Activated T-cell treated with anti-CD3 and anti-CD28 coated beads, Interleukin-2, amount 50 U/mL, for 24 hours (primary cell): ENCODE data around the gene FAHD1.

Source experiments
- DNase-seq: peaks from one replicate; pipeline ENCODE4 v3.0.0-alpha.2; 2020
- H3K27ac Mint-ChIP-seq: 2 replicates; pipeline ENCODE4 v1.8.0; 2020; ENCODE audit warnings: mild to moderate bottlenecking, mixed read lengths
- H3K27me3 Mint-ChIP-seq: 2 replicates; pipeline ENCODE4 v1.8.0; 2020; ENCODE audit warnings: mixed read lengths
- H3K36me3 Mint-ChIP-seq: 2 replicates; pipeline ENCODE4 v1.8.0; 2020; ENCODE audit warnings: low read depth, mixed read lengths
- H3K4me1 Mint-ChIP-seq: 2 replicates; pipeline ENCODE4 v1.8.0; 2020; ENCODE audit warnings: low read depth, mixed read lengths
- H3K4me3 Mint-ChIP-seq: 2 replicates; pipeline ENCODE4 v1.8.0; 2020; ENCODE audit warnings: mild to moderate bottlenecking, moderate library complexity, mixed read lengths
- H3K9me3 Mint-ChIP-seq: 2 replicates; pipeline ENCODE4 v1.8.0; 2020; ENCODE audit warnings: mixed read lengths

Gene FAHD1

DNA sequence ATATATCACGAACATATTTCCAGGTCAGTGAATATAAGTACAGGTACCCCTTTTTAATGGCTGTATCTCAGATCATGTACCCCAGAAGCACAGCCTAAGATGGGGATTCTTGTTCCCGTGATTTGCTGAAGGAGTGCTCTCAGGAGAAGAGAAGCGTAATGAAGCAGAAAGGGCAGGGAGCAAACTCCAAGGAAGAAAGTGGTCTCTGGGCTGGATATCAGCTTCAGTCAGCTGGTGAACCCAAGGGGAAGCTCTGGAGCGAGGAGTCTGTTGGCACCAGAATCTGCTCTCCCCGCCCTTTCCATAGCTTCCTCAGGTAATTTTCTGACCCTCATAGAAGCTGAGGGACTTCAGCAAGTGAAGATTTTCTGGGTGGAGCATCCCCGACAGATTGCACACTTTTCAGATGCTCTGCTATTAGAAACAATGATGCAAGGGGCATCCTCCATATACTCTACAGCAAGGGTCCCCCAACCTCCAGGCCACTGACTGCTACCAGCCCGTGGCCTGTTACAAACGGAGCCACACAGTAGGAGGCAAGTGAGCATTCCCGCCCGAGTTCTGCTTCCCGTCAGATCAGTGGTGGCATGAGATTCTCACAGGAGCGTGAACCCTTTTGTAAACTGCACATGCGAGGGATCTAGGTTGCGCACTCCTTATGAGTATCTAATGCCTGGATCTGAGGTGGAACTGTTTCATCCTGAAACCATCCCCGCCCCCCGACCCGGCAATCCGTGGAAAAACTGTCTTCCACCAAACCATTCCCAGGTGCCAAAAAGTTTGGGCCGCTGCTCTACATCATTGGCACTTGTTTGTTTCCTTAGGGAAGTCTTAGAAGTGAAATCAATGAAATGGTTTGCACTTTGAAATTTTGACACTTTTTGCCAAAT is 4.4 kb downstream of the FAHD1 start:
- H3K4me3 Mint-ChIP-seq = no peak overlapping the region
- H3K27ac Mint-ChIP-seq = no peak overlapping the region
- no peak for DNase-seq
- peaks cover 33% of the 10 kb centered on the region for H3K4me1 Mint-ChIP-seq
- peaks cover 42% of the 10 kb centered on the region for H3K36me3 Mint-ChIP-seq
- no peaks in the 10 kb centered on the region for H3K27me3 Mint-ChIP-seq
- H3K9me3 Mint-ChIP-seq = no peaks in the 10 kb centered on the region

DNA sequence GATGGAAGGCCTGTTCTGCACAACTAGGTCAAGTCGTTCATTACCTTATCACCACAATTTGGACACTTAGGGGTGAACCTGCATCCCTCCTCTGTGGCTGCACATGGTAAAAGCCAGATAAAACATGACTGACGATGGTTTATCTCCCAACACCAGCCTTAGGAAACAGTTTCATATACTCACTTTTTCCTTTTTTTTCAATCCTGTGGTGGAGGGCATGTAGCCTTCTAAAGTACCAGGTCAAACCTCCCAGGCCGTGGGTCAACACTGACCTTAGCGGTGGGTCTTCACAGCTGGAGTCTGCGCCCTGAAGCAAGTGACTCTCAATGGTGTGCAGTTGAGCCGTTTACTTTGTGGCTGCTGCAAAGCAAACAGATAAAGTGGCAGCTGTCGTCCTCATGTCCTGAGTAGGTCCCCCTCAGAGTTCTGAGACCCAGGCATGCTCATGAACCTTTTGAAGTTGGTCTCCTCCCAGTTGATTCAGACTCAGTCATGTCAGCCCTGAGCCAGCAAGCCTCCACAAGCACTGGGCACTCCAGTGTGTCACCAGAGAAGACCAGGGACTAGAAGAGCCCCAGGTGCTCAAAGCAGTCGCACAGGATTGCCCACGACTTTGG is 5.9 kb downstream of the FAHD1 start:
- H3K9me3 Mint-ChIP-seq = no peaks in the 10 kb centered on the region
- H3K4me1 Mint-ChIP-seq = peaks cover 28% of the 10 kb centered on the region
- no peaks in the 10 kb centered on the region for H3K27me3 Mint-ChIP-seq

DNA sequence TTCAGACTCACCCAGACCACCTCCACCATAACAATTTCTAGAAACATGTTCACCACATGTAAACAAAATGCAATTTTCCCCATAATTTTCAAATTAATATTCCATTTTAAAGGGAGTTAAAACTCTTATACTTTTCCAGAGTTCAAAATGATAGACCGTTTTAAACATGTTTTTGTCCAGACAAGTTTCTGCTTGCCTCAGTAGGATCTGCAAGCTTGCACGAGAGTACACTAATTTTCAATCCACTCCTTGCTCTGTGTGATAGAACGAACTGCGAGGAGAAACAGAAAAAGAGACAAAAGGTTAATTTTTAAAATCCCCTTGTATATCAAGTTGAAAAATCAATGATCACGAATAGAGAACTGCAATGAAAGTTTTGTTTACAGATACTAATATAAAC is 7.1 kb downstream of the FAHD1 start:
- DNase-seq = no peak
- Mint-ChIP-seq H3K4me3 (no peak overlapping the region), H3K27ac (no peak overlapping the region), H3K27me3 (no peaks in the 10 kb centered on the region), H3K9me3 (no peaks in the 10 kb centered on the region), H3K4me1 (peaks cover 18% of the 10 kb centered on the region), H3K36me3 (peaks cover 28% of the 10 kb centered on the region)

More for the DNA sequence above, 5.9 kb downstream of the FAHD1 start:
- Mint-ChIP-seq H3K36me3 (peaks cover 33% of the 10 kb centered on the region), H3K27ac (peak overlapping the region; percentile 59), H3K4me3 (no peak overlapping the region)
- no peak for DNase-seq

DNA sequence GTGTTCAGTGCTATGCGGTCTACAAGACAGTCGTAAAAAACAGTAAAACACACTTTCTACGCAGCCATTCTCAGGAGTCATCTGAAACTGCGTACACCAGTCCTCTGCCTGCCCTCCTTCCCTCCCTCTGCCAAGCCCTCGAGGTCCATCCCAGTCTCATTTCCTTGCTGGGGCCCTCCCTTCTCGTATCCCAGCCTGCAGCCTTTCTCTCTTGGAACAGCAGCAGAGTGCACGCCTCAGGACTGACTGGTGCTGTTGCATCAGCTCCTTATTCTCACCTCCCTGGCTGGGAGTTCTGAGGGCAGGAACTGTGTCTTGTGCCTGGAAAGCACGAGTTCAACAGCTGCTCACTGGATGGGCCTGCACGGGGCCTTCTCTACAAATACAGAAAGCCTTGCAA is 12.5 kb downstream of the FAHD1 start:
- no peaks in the 10 kb centered on the region for H3K4me1 Mint-ChIP-seq
- H3K36me3 Mint-ChIP-seq = no peaks in the 10 kb centered on the region
- H3K4me3 Mint-ChIP-seq = no peak overlapping the region
- no peaks in the 10 kb centered on the region for H3K9me3 Mint-ChIP-seq
- H3K27me3 Mint-ChIP-seq = no peaks in the 10 kb centered on the region
- no peak for DNase-seq
- H3K27ac Mint-ChIP-seq = no peak overlapping the region

DNA sequence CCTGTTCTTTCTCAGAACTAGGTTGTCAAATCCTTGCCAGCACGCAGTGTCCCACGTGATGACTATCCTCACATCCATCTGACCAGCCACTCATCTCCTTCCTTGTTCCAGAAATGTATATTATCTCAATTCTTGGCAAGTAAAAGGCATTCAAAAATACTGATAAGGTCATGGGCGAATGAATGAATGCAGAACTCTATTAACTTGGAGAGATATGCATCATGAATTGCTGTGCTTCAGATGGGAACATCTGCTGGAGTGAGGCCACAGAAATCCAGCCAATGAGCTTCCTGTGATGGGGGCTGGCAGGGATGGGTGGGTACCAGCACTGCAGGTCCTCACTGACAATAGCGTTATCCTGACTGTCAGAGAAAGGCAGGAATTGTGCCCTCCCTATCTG is 19.0 kb downstream of the FAHD1 start:
- Mint-ChIP-seq H3K4me1 (no peaks in the 10 kb centered on the region), H3K27me3 (peaks cover 6% of the 10 kb centered on the region), H3K9me3 (no peaks in the 10 kb centered on the region), H3K27ac (no peak overlapping the region), H3K4me3 (no peak overlapping the region), H3K36me3 (no peaks in the 10 kb centered on the region)
- DNase-seq = no peak

GRCh38 chr16:1846416-1846815 is 19.4 kb downstream of the FAHD1 start:
- H3K36me3 Mint-ChIP-seq = no peaks in the 10 kb centered on the region
- no peaks in the 10 kb centered on the region for H3K9me3 Mint-ChIP-seq
- peaks cover 6% of the 10 kb centered on the region for H3K27me3 Mint-ChIP-seq
- no peak for DNase-seq
- H3K27ac Mint-ChIP-seq = no peak overlapping the region
- no peaks in the 10 kb centered on the region for H3K4me1 Mint-ChIP-seq
- no peak overlapping the region for H3K4me3 Mint-ChIP-seq

GRCh38 chr16:1850981-1851380 is 24.0 kb downstream of the FAHD1 start:
- Mint-ChIP-seq H3K27me3 (peaks cover 3% of the 10 kb centered on the region), H3K36me3 (no peaks in the 10 kb centered on the region), H3K4me3 (no peak overlapping the region), H3K4me1 (peaks cover 18% of the 10 kb centered on the region), H3K27ac (no peak overlapping the region), H3K9me3 (no peaks in the 10 kb centered on the region)
- DNase-seq = no peak

DNA sequence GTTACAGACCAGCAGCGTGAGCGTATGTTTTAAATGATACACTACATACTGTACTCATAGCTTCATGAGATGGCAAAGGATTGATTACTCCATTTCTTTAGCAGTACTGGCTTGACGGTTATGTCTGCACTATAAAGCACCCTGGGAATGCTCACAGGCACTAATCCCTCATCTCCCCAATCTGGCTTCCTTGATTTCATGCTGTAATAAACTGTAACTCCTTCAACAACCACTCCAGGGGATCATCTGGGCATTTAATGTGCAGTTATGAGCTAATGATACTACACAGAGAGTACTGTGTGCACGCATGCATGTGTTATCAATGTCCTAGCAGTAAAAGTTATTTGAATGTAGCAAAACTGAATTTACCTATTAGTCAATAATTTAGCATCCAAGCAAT is 24.8 kb downstream of the FAHD1 start:
- Mint-ChIP-seq H3K9me3 (no peaks in the 10 kb centered on the region), H3K36me3 (no peaks in the 10 kb centered on the region), H3K4me3 (no peak overlapping the region), H3K4me1 (peaks cover 19% of the 10 kb centered on the region), H3K27me3 (no peaks in the 10 kb centered on the region), H3K27ac (no peak overlapping the region)
- no peak for DNase-seq

- Mint-ChIP-seq H3K27ac (no peak overlapping the region), H3K9me3 (no peaks in the 10 kb centered on the region), H3K36me3 (no peaks in the 10 kb centered on the region), H3K4me3 (no peak overlapping the region), H3K4me1 (peaks cover 19% of the 10 kb centered on the region), H3K27me3 (peaks cover 6% of the 10 kb centered on the region)
- DNase-seq = no peak
Observed at GRCh38 chr16:1857433-1858097, 30.6 kb downstream of the FAHD1 start.

DNA sequence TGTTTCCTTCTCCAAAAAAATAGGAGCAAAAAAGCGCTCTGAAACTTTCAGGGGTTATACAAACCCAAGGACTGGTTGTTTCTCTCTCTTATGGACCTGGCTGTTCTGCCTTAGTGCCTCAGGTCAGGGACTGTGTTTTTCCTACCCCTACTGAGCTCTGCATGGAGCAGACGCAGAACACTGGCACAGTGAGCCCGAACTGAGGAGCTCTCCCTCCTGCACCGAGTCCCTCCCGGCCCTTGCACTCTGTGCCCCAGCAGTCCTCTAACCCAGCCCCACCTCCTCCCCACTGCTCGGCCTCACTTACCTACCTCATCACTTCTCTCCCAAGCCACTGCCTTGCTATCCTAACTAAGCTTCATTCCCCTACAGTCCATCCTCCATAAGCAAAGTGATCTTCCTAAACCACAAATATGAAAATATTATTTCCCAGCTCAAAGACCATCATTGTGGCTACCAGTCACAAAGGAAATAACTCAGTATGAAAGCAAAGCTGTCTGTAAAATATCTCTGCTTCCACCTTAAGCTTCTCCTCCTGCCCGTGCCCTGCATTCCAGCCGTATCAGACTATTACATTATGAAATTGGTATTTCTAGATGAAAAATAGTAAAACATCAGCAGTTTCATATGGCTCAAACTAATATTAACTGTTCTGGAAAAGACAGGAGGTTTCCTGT is 31.3 kb downstream of the FAHD1 start:
- Mint-ChIP-seq H3K27me3 (peaks cover 6% of the 10 kb centered on the region), H3K9me3 (no peaks in the 10 kb centered on the region), H3K27ac (no peak overlapping the region), H3K36me3 (no peaks in the 10 kb centered on the region), H3K4me1 (peaks cover 19% of the 10 kb centered on the region), H3K4me3 (no peak overlapping the region)
- no peak for DNase-seq

DNA sequence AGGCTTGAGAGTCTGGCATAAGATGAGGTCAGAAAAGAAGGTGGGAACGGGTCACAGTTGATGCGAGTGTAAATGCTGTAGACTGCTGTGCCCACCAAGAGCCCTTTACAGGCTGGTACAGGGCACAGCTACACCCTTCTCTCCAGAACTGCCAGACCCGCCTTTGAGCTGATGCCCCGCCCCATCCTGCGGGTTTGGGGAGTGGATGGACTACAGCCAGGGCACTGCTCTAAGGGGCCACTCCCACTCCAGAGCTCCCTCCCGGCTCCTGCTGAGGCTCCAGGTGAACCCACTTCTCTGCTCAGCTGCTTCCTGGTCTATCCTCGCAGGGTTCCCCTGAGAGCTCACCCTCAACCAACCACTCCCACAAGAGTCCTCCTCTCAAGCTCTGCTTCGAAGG is 32.6 kb downstream of the FAHD1 start:
- DNase-seq = no peak
- no peaks in the 10 kb centered on the region for H3K9me3 Mint-ChIP-seq
- no peak overlapping the region for H3K27ac Mint-ChIP-seq
- H3K4me1 Mint-ChIP-seq = peaks cover 15% of the 10 kb centered on the region
- no peaks in the 10 kb centered on the region for H3K36me3 Mint-ChIP-seq
- no peak overlapping the region for H3K4me3 Mint-ChIP-seq
- peaks cover 10% of the 10 kb centered on the region for H3K27me3 Mint-ChIP-seq

DNA sequence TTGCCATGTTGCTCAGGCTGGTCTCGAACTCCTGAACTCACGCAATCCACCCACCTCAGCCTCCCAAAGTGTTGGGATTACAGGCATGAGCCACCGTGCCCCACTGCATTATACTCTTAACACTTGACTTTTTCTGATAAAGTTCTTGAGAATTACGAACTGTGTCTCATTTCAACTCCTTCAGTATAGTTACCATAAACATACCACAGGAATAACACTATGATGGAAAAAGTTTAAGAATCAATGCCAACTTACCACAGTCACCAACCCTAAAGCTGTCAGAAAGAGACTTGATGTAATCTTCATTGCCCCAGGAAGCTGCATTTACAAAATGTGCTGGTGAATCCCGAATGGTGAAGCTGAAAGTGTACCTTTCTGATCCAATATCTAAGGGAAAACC is 34.7 kb downstream of the FAHD1 start:
- H3K4me3 Mint-ChIP-seq = no peak overlapping the region
- no peaks in the 10 kb centered on the region for H3K4me1 Mint-ChIP-seq
- H3K27me3 Mint-ChIP-seq = peaks cover 10% of the 10 kb centered on the region
- no peak overlapping the region for H3K27ac Mint-ChIP-seq
- no peaks in the 10 kb centered on the region for H3K9me3 Mint-ChIP-seq
- DNase-seq = no peak
- H3K36me3 Mint-ChIP-seq = no peaks in the 10 kb centered on the region

DNA sequence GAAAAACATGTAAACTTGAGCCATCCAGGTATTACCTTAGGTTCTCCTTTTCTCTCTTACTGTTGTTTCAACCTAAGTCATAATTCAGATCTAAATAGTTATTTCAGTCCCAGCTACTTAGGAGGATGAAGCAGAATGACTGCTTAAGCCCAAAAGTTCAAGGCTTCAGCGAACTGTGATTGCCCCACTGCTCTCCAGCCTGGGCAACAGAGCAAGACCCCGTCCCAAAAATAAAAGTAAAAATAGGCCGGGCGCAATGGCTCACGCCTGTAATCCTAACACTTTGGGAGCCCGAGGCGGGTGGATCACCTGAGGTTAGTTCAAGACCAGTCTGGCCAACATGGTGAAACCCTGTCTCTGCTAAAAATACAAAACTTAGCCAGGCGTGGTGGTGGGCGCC is 35.4 kb downstream of the FAHD1 start:
- no peak for DNase-seq
- Mint-ChIP-seq H3K36me3 (no peaks in the 10 kb centered on the region), H3K27ac (no peak overlapping the region), H3K9me3 (no peaks in the 10 kb centered on the region), H3K4me3 (no peak overlapping the region), H3K27me3 (peaks cover 10% of the 10 kb centered on the region), H3K4me1 (no peaks in the 10 kb centered on the region)

GRCh38 chr16:1863681-1864460 is 36.9 kb downstream of the FAHD1 start:
- Mint-ChIP-seq H3K4me1 (no peaks in the 10 kb centered on the region), H3K27ac (no peak overlapping the region), H3K27me3 (peaks cover 8% of the 10 kb centered on the region), H3K9me3 (no peaks in the 10 kb centered on the region), H3K36me3 (no peaks in the 10 kb centered on the region), H3K4me3 (no peak overlapping the region)
- peak; percentile 40 for DNase-seq
